22Rv1 (cell line): ENCODE measurements around the gene TMEM62.
A peak's percentile ranks its signal among the peaks of the same experiment; 100 is the strongest.

Experiments
- ZFX ChIP-seq: fragments of 450-650 bp; IDR thresholded peaks from 2 replicates; pipeline ENCODE4 v1.6.1; 2017; ENCODE audit warnings: antibody characterized with exemption, borderline replicate concordance
- TF ChIP-seq, protein P1 (sequence below): fragments of 450-650 bp; IDR thresholded peaks from 2 replicates; pipeline ENCODE4 v1.5.1; 2017; ENCODE audit warnings: mild to moderate bottlenecking

DNA sequence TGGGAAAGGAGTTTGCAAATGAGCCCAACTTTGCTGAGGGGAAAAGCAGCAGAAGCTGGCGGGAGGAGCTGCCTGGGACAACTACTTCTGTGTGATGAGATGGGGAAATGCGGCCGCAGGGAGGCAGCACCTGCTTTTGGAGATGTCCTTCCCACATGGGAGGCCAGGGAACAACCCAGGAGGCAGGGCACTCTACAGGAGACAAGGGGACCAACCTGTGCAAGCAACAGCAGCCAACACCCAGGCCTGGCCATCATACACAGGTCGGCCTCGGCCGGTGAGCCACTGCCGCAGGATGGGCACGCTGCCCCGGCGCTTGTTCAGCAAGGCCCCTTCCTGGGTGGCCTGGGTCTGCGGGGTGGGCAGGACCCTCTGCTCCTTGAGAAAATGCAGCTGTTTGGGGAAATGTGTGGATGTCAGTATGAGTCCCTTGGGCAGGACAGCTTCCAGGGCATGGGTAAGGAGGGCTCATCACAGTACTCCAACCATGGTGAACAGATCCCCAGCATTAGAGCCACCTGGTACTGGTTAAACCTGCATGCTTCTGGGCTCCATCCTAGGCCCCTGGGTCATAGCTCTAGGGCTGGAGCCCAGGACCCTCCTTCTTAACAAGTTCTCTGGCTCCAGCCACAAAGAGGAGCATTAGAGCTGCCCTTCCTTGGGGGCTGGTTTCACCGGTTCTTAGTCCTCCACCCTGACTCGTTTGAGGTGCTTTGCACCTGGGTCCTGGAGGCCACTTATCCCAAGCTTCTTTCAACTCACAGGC, 75.9 kb downstream of the TMEM62 start:
- TF ChIP-seq, protein P1, sequence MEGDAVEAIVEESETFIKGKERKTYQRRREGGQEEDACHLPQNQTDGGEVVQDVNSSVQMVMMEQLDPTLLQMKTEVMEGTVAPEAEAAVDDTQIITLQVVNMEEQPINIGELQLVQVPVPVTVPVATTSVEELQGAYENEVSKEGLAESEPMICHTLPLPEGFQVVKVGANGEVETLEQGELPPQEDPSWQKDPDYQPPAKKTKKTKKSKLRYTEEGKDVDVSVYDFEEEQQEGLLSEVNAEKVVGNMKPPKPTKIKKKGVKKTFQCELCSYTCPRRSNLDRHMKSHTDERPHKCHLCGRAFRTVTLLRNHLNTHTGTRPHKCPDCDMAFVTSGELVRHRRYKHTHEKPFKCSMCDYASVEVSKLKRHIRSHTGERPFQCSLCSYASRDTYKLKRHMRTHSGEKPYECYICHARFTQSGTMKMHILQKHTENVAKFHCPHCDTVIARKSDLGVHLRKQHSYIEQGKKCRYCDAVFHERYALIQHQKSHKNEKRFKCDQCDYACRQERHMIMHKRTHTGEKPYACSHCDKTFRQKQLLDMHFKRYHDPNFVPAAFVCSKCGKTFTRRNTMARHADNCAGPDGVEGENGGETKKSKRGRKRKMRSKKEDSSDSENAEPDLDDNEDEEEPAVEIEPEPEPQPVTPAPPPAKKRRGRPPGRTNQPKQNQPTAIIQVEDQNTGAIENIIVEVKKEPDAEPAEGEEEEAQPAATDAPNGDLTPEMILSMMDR, result peak; percentile 54
- no peak for TF ChIP-seq ZFX
